Common myeloid progenitor, CD34-positive (primary cell): ENCODE measurements around the gene ZNF787.
A peak's percentile ranks its signal among the peaks of the same experiment; 100 is the strongest.

Experiments
- CTCF ChIA-PET: fragments of 350-600 bp; sonication (Branson Sonifier 250); formaldehyde crosslinking; loops from one replicate; lab custom pipeline; 2021; ENCODE audit warnings: antibody characterized with exemption; lab: Charles Lee
- POLR2A ChIA-PET: fragments of 350-600 bp; sonication (Branson Sonifier 250); formaldehyde crosslinking; loops from one replicate; lab custom pipeline; 2021; ENCODE audit warnings: antibody characterized with exemption; lab: Charles Lee
- DNase-seq, 3 donors: peaks; one replicate each; pipeline versions ENCODE4 v3.0.0 to v3.0.0-alpha.2; 2013
- H3K27ac ChIP-seq, 2 experiments: 1 replicate in 1 of 2; 2 replicates in 1 of 2; pipeline ENCODE4 v1.7.0; 2013; ENCODE audit warnings: inconsistent platforms in 2 of 2, low read length in 2 of 2, mild to moderate bottlenecking in 2 of 2, low read depth in 1 of 2, moderate library complexity in 1 of 2; ENCODE audit not compliant: severe bottlenecking in 2 of 2, insufficient read depth in 1 of 2, poor library complexity in 1 of 2
- H3K27me3 ChIP-seq, 5 experiments: replicated peaks in 2 of 5; 1 replicate in 3 of 5; 2 replicates in 2 of 5; pipeline versions ENCODE4 v1.6.1 to v1.7.0; 2013; ENCODE audit warnings: low read length in 4 of 5, mild to moderate bottlenecking in 2 of 5, moderate library complexity in 2 of 5, inconsistent platforms in 1 of 5; ENCODE audit not compliant: insufficient read depth in 5 of 5, control insufficient read depth in 4 of 5
- H3K36me3 ChIP-seq, 4 experiments: 1 replicate in 2 of 4; 2 replicates in 2 of 4; pipeline versions ENCODE4 v1.6.1 to v1.7.0; 2013; ENCODE audit warnings: low read length in 3 of 4, control low read depth in 1 of 4, mild to moderate bottlenecking in 1 of 4; ENCODE audit not compliant: control insufficient read depth in 4 of 4, insufficient read depth in 4 of 4
- H3K4me1 ChIP-seq, 4 experiments: 1 replicate in 3 of 4; 2 replicates in 1 of 4; pipeline versions ENCODE4 v1.6.1 to v1.7.1; 2013; ENCODE audit warnings: low read length in 3 of 4, mild to moderate bottlenecking in 3 of 4, control low read depth in 1 of 4, inconsistent platforms in 1 of 4, moderate library complexity in 1 of 4; ENCODE audit not compliant: control insufficient read depth in 4 of 4, insufficient read depth in 4 of 4; ENCODE audit errors: control extremely low read depth in 1 of 4
- H3K4me3 ChIP-seq, 7 experiments: 1 replicate in 4 of 7; 2 replicates in 3 of 7; pipeline versions ENCODE4 v1.5.1 to v1.7.0; 2013; ENCODE audit warnings: mild to moderate bottlenecking in 7 of 7, low read length in 6 of 7, moderate library complexity in 6 of 7, inconsistent platforms in 2 of 7, low read depth in 2 of 7, control low read depth in 1 of 7; ENCODE audit not compliant: insufficient read depth in 4 of 7, control insufficient read depth in 1 of 7; ENCODE audit errors: extremely low read depth in 1 of 7
- H3K9me3 ChIP-seq, 5 experiments: 1 replicate in 4 of 5; 2 replicates in 1 of 5; pipeline versions ENCODE4 v1.6.1 to v1.7.1; 2013; ENCODE audit warnings: low read length in 4 of 5, mild to moderate bottlenecking in 2 of 5, inconsistent platforms in 1 of 5, low read depth in 1 of 5, moderate library complexity in 1 of 5; ENCODE audit not compliant: control insufficient read depth in 4 of 5, insufficient read depth in 2 of 5; ENCODE audit errors: control extremely low read depth in 1 of 5
- WGBS: methylation state at CpG from one replicate; pipeline ENCODE4 v1.1.5; 2013; ENCODE audit not compliant: insufficient coverage; 5-methylcytosine and 5-hydroxymethylcytosine counted together

Gene ZNF787

GRCh38 chr19:56159622-56160271 is 38.7 kb upstream of the ZNF787 start:
- ChIA-PET CTCF (interaction anchor here (1.1 to 1.6 kb wide), 2 partner anchors 8 to 17 kb away, joined by 4 to 5 read pairs; no protein-coding TSS in a partner anchor), POLR2A (interaction anchor here (1.4 kb wide), 1 partner anchor 39 kb away, joined by 3 read pairs; the partner anchor contains the start of gene ZNF787)
- Histone ChIP-seq H3K4me3 (no peak overlapping the region), H3K4me1 (peaks cover 0 to 33% (median 32%) of the 10 kb centered on the region in 4 experiments), H3K9me3 (no peaks in the 10 kb centered on the region), H3K36me3 (peaks cover 2 to 56% (median 36%) of the 10 kb centered on the region in 4 experiments), H3K27me3 (no peaks in the 10 kb centered on the region), H3K27ac (no peak overlapping the region)
- WGBS = 97% methylated on average over 68 of the region's 69 CpGs
- no peak for DNase-seq

- no peak for DNase-seq
- Histone ChIP-seq H3K27ac (no peak overlapping the region), H3K27me3 (no peaks in the 10 kb centered on the region), H3K36me3 (peaks cover 2 to 59% (median 38%) of the 10 kb centered on the region in 4 experiments), H3K4me1 (peaks cover 0 to 27% (median 26%) of the 10 kb centered on the region in 4 experiments), H3K9me3 (no peaks in the 10 kb centered on the region), H3K4me3 (no peak overlapping the region)
- ChIA-PET POLR2A (no interaction called here), CTCF (interaction anchor here (2.0 kb wide), 1 partner anchor 93 kb away, joined by 10 read pairs; no protein-coding TSS in a partner anchor)
- WGBS = 97% methylated on average over 9 of the region's 9 CpGs
Measured at GRCh38 chr19:56159009-56159559, 38.0 kb upstream of the ZNF787 start.

- DNase-seq = no peak
- Histone ChIP-seq H3K27me3 (no peaks in the 10 kb centered on the region), H3K4me1 (peaks cover 0 to 27% (median 21%) of the 10 kb centered on the region in 4 experiments), H3K27ac (no peak overlapping the region), H3K4me3 (no peak overlapping the region), H3K9me3 (no peaks in the 10 kb centered on the region), H3K36me3 (peaks cover 2 to 59% (median 38%) of the 10 kb centered on the region in 4 experiments)
- ChIA-PET POLR2A (no interaction called here), CTCF (interaction anchor here (2.0 to 2.1 kb wide), 2 partner anchors 15 to 94 kb away, joined by 8 to 10 read pairs; no protein-coding TSS in a partner anchor)
- 94% methylated on average over 13 of the region's 16 CpGs for WGBS
Measured at GRCh38 chr19:56158170-56158757, 37.2 kb upstream of the ZNF787 start.

GRCh38 chr19:56156768-56157167 is 35.7 kb upstream of the ZNF787 start:
- no peak overlapping the region for H3K27ac ChIP-seq
- H3K4me3 ChIP-seq = no peak overlapping the region
- ChIA-PET CTCF (interaction anchor here (2.0 to 2.1 kb wide), 2 partner anchors 17 to 96 kb away, joined by 8 to 10 read pairs; no protein-coding TSS in a partner anchor), POLR2A (interaction anchor here (0.6 kb wide), 1 partner anchor 56 kb away, joined by 5 read pairs; no protein-coding TSS in a partner anchor)
- no peaks in the 10 kb centered on the region for H3K27me3 ChIP-seq
- H3K36me3 ChIP-seq = peaks cover 2 to 59% (median 38%) of the 10 kb centered on the region in 4 experiments
- H3K9me3 ChIP-seq = no peaks in the 10 kb centered on the region
- WGBS = 97% methylated on average over 9 of the region's 11 CpGs
- DNase-seq = no peak
- peaks cover 0 to 19% (median 10%) of the 10 kb centered on the region in 4 experiments for H3K4me1 ChIP-seq

- ChIA-PET POLR2A (no interaction called here), CTCF (interaction anchor here (0.8 to 4.6 kb wide), 13 partner anchors 10 to 194 kb away, joined by 3 to 33 read pairs (median 4); no protein-coding TSS in a partner anchor)
- Histone ChIP-seq H3K9me3 (no peaks in the 10 kb centered on the region), H3K4me3 (no peak overlapping the region), H3K27me3 (no peaks in the 10 kb centered on the region), H3K36me3 (peaks cover 2 to 51% (median 30%) of the 10 kb centered on the region in 4 experiments), H3K27ac (no peak overlapping the region), H3K4me1 (peaks cover 0 to 13% (median 7%) of the 10 kb centered on the region in 4 experiments)
- 95% methylated on average over 10 of the region's 17 CpGs for WGBS
- DNase-seq = peak in 2 of 3 donors; percentile 25 to 32
Measured at GRCh38 chr19:56155124-56155687, 34.1 kb upstream of the ZNF787 start.

- H3K36me3 ChIP-seq = peaks cover 2 to 45% (median 26%) of the 10 kb centered on the region in 4 experiments
- DNase-seq = no peak
- H3K27ac ChIP-seq = no peak overlapping the region
- H3K27me3 ChIP-seq = no peaks in the 10 kb centered on the region
- 54% methylated on average over 6 of the region's 6 CpGs for WGBS
- POLR2A ChIA-PET = no interaction called here
- H3K4me3 ChIP-seq = no peak overlapping the region
- CTCF ChIA-PET = interaction anchor here (0.6 to 4.6 kb wide), 9 partner anchors 8 to 238 kb away, joined by 3 to 33 read pairs (median 4); no protein-coding TSS in a partner anchor
- H3K9me3 ChIP-seq = no peaks in the 10 kb centered on the region
- H3K4me1 ChIP-seq = peaks cover 0 to 13% (median 7%) of the 10 kb centered on the region in 4 experiments
Measured at GRCh38 chr19:56153507-56153906, 32.4 kb upstream of the ZNF787 start.
